ENCODE results near the gene CTTNBP2.

Gene CTTNBP2

GRCh38 chr7:117785431-117785830 is 87.8 kb downstream of the CTTNBP2 start:
- no peak for DNase-seq (ENCODE audit: low read depth in 4 of 4, low spot score in 1 of 4)

GRCh38 chr7:117784315-117784714 is 88.9 kb downstream of the CTTNBP2 start:
- DNase-seq (ENCODE audit: low read depth in 4 of 4, low spot score in 1 of 4), result no peak

GRCh38 chr7:117782761-117783160 is 90.5 kb downstream of the CTTNBP2 start:
- no peak for DNase-seq (ENCODE audit: low read depth in 4 of 4, low spot score in 1 of 4)

- DNase-seq (ENCODE audit: low read depth in 4 of 4, low spot score in 1 of 4), result no peak
These were observed 91.5 kb downstream of the CTTNBP2 start for GRCh38 chr7:117781707-117782106.

- DNase-seq (ENCODE audit: low read depth in 4 of 4, low spot score in 1 of 4), result no peak
These were observed 92.4 kb downstream of the CTTNBP2 start for GRCh38 chr7:117780832-117781231.

- no peak for DNase-seq (ENCODE audit: low read depth in 4 of 4, low spot score in 1 of 4)
These were observed 95.7 kb downstream of the CTTNBP2 start for GRCh38 chr7:117777335-117778142.

- no peak for DNase-seq (ENCODE audit: low read depth in 4 of 4, low spot score in 1 of 4)
These were observed 97.0 kb downstream of the CTTNBP2 start for GRCh38 chr7:117776224-117776623.

GRCh38 chr7:117775801-117776200 is 97.4 kb downstream of the CTTNBP2 start:
- no peak for DNase-seq (ENCODE audit: low read depth in 4 of 4, low spot score in 1 of 4)

- DNase-seq (ENCODE audit: low read depth in 4 of 4, low spot score in 1 of 4), result no peak
These were observed 98.3 kb downstream of the CTTNBP2 start for GRCh38 chr7:117774943-117775342.

GRCh38 chr7:117772421-117772820 is 100.8 kb downstream of the CTTNBP2 start:
- no peak for DNase-seq (ENCODE audit: low read depth in 4 of 4, low spot score in 1 of 4)

GRCh38 chr7:117771756-117772155 is 101.5 kb downstream of the CTTNBP2 start:
- DNase-seq (ENCODE audit: low read depth in 4 of 4, low spot score in 1 of 4), result no peak

- no peak for DNase-seq (ENCODE audit: low read depth in 4 of 4, low spot score in 1 of 4)
These were observed 104.2 kb downstream of the CTTNBP2 start for GRCh38 chr7:117769085-117769484.

GRCh38 chr7:117767951-117768350 is 105.3 kb downstream of the CTTNBP2 start:
- no peak for DNase-seq (ENCODE audit: low read depth in 4 of 4, low spot score in 1 of 4)

- no peak for DNase-seq (ENCODE audit: low read depth in 4 of 4, low spot score in 1 of 4)
These were observed 106.3 kb downstream of the CTTNBP2 start for GRCh38 chr7:117766913-117767312.

GRCh38 chr7:117764031-117764430 is 109.2 kb downstream of the CTTNBP2 start:
- DNase-seq (ENCODE audit: low read depth in 4 of 4, low spot score in 1 of 4), result no peak

GRCh38 chr7:117762055-117762454 is 111.2 kb downstream of the CTTNBP2 start:
- no peak for DNase-seq (ENCODE audit: low read depth in 4 of 4, low spot score in 1 of 4)

- DNase-seq (ENCODE audit: low read depth in 4 of 4, low spot score in 1 of 4), result no peak
These were observed 113.1 kb downstream of the CTTNBP2 start for GRCh38 chr7:117759950-117760640.

- no peak for DNase-seq (ENCODE audit: low read depth in 4 of 4, low spot score in 1 of 4)
These were observed 115.8 kb downstream of the CTTNBP2 start for GRCh38 chr7:117757440-117757839.

GRCh38 chr7:117756586-117757085 is 116.6 kb downstream of the CTTNBP2 start:
- DNase-seq (ENCODE audit: low read depth in 4 of 4, low spot score in 1 of 4), result no peak

- no peak for DNase-seq (ENCODE audit: low read depth in 4 of 4, low spot score in 1 of 4)
These were observed 118.1 kb downstream of the CTTNBP2 start for GRCh38 chr7:117755136-117755535.

GRCh38 chr7:117751775-117752174 is 121.5 kb downstream of the CTTNBP2 start:
- DNase-seq (ENCODE audit: low read depth in 4 of 4, low spot score in 1 of 4), result no peak

Data from stimulated activated CD4-positive, alpha-beta T cell treated with anti-CD3 and anti-CD28 coated beads, Interleukin-1b, Interleukin-23, amount 100 ng/mL, for 24 hours (primary cell).